VCaP (cell line): ENCODE data around the gene GINS3.

Experiments
- H3K27ac ChIP-seq: fragments of 450-650 bp; 2 replicates; pipeline ENCODE4 v1.5.1; 2017
- TF ChIP-seq, protein P1 (sequence below): fragments of 450-650 bp; conservative IDR thresholded peaks from 2 replicates; pipeline ENCODE4 v1.5.1; 2017; ENCODE audit warnings: mild to moderate bottlenecking, moderate library complexity

GINS3 gene

DNA sequence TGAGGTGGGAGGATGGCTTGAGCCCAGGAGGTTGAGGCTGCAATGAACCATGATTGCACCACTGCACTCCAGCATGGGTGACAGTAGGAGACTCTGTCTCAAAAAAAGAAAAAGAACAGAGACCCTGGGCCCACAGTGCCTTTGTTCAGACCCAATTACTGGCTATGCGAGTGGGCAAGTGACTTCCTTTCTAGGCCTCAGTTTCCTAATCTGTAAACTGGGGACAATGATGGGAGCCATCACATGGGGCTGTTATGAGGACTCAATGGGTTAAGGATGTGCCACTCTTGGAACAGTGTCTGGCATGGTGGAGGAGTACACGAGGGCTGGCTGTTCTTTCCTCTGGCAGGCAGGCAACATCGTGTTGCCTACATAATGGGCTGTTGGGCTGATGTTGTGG, 60.4 kb downstream of the GINS3 start:
- TF ChIP-seq, protein P1, sequence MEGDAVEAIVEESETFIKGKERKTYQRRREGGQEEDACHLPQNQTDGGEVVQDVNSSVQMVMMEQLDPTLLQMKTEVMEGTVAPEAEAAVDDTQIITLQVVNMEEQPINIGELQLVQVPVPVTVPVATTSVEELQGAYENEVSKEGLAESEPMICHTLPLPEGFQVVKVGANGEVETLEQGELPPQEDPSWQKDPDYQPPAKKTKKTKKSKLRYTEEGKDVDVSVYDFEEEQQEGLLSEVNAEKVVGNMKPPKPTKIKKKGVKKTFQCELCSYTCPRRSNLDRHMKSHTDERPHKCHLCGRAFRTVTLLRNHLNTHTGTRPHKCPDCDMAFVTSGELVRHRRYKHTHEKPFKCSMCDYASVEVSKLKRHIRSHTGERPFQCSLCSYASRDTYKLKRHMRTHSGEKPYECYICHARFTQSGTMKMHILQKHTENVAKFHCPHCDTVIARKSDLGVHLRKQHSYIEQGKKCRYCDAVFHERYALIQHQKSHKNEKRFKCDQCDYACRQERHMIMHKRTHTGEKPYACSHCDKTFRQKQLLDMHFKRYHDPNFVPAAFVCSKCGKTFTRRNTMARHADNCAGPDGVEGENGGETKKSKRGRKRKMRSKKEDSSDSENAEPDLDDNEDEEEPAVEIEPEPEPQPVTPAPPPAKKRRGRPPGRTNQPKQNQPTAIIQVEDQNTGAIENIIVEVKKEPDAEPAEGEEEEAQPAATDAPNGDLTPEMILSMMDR: no peak
- no peak overlapping the region for H3K27ac ChIP-seq

DNA sequence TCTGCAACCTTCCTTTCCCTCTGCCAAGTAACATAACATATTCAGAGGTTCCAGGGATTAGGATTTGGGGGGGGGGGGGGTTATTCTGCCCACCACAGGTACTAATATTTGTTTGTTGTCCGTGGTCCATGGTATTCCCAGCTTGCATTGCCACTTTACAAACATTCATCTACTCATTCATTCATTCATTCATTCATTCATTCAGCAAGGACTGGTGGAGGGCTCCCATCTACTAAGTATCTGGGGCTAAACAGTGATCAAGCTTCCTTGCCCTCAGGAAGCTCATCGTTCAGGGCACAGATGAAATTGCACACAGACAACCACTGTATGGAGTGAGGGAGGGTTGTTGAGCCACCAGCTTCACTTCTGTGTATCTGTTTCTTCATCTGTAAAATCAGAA, 61.9 kb downstream of the GINS3 start:
- H3K27ac ChIP-seq: no peak overlapping the region
- TF ChIP-seq, protein P1: no peak

DNA sequence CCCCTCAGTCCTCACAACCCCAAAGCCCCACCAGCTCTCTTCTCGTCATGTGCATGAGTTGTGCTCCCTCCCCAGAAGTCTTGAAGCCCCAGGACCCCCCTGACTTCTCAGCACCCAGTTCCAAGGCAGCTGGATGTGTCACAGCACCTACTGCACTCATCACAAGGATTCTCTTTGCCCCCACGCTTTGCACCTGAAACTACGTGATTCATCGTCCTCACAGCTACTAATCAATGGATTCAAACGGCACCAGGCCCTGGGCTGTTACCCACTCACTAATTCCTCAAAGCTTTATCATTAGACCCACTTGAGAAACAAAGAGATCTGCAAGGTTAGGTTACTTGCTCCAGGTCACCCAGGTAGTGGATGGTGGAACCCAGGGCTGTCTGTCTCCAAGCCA, 62.6 kb downstream of the GINS3 start:
- H3K27ac ChIP-seq: no peak overlapping the region
- TF ChIP-seq, protein P1: no peak
